K562 (cell line): ENCODE results near the gene CD300A. TPM values are rescaled to one million over a fixed set of nuclear protein-coding genes. Genes with fewer than 3 reads are reported as not detected.

Experiments
- ELF1 ChIP-seq: fragments of 200-800 bp; sonication (Bioruptor generic); IDR thresholded peaks from 2 replicates; pipeline ENCODE4 v1.6.1; 2016; ENCODE audit warnings: missing genetic modification characterization, missing compliant biosample characterization
- EP300 ChIP-seq: IDR thresholded peaks from 2 replicates; pipeline ENCODE4 v1.6.1; 2012; ENCODE audit warnings: low read length, improper control_type of control experiment
- GTF2B ChIP-seq: IDR thresholded peaks from 2 replicates; pipeline ENCODE4 v1.6.1; 2011; ENCODE audit not compliant: insufficient read length; ENCODE audit errors: extremely low read depth
- HMG20A ChIP-seq: fragments of 450-650 bp; formaldehyde crosslinking; conservative IDR thresholded peaks from 2 replicates; pipeline ENCODE4 v1.4.0; 2020; ENCODE audit warnings: mild to moderate bottlenecking, mixed read lengths
- IFI16 ChIP-seq: fragments of 250-450 bp; sonication (Bioruptor Pico); IDR thresholded peaks from 2 replicates; pipeline ENCODE4 v2.1.2; 2022; ENCODE audit warnings: mild to moderate bottlenecking, inconsistent platforms
- KHSRP ChIP-seq: fragments of 450-650 bp; IDR thresholded peaks from 2 replicates; pipeline ENCODE4 v1.6.1; 2017
- MNT ChIP-seq, 2 experiments: fragments of 450-650 bp; conservative IDR thresholded peaks; 2 replicates each; pipeline ENCODE4 v1.6.1; 2017; ENCODE audit warnings: mild to moderate bottlenecking in 2 of 2, moderate library complexity in 2 of 2
- NFIC ChIP-seq: fragments of 450-650 bp; IDR thresholded peaks from 2 replicates; pipeline ENCODE4 v1.6.1; 2017; ENCODE audit warnings: mild to moderate bottlenecking, inconsistent platforms
- NUFIP1 ChIP-seq: fragments of 450-650 bp; IDR thresholded peaks from 2 replicates; pipeline ENCODE4 v1.6.1; 2018; ENCODE audit not compliant: partially characterized antibody
- RERE ChIP-seq: sonication (generic); formaldehyde crosslinking; IDR thresholded peaks from 2 replicates; pipeline ENCODE4 v1.8.0; 2023; ENCODE audit warnings: missing genetic modification reagents, mild to moderate bottlenecking, borderline replicate concordance
- USF1 ChIP-seq: sonication (generic); formaldehyde crosslinking; IDR thresholded peaks from 2 replicates; pipeline ENCODE4 v1.9.0; 2022; ENCODE audit warnings: mild to moderate bottlenecking, missing genetic modification reagents
- VEZF1 ChIP-seq: fragments of 200-800 bp; sonication (Bioruptor generic); IDR thresholded peaks from 2 replicates; pipeline ENCODE4 v1.6.1; 2017; ENCODE audit warnings: missing genetic modification characterization, missing compliant biosample characterization
- ZNF263 ChIP-seq: sonication (generic); formaldehyde crosslinking; IDR thresholded peaks from 2 replicates; pipeline ENCODE4 v1.8.0; 2022; ENCODE audit warnings: mild to moderate bottlenecking, missing genetic modification reagents, borderline replicate concordance
- ZNF76 ChIP-seq: fragments of 250-450 bp; sonication (Bioruptor Pico); IDR thresholded peaks from 2 replicates; pipeline ENCODE4 v1.4.0; 2020; ENCODE audit warnings: mild to moderate bottlenecking, moderate library complexity, borderline replicate concordance
- polyA plus RNA-seq, 8 experiments: library from polyadenylated mRNA; depleted of rRNA in 4 of 8; stranded (reverse) in 5 of 8; unstranded in 3 of 8; fragments of >200 nt; fragmentation: Nextera tagmentation in 2 of 8; fragmentation: Illumina TruSeq in 1 of 8; extraction: Ambion mirVana in 2 of 8; extraction: Trizol in 1 of 8; gene quantifications; 2 replicates each; pipeline versions ENCODE4 v1.2.1 to v1.2.3, GENCODE V29; 2011 to 2014; ENCODE audit warnings: inconsistent platforms in 1 of 8, missing spikeins in 1 of 8
- total RNA-seq, 7 experiments: library from RNA; depleted of rRNA in 6 of 7; stranded (reverse); fragments of >200 nt in 6 of 7; fragmentation: Illumina TruSeq in 2 of 7; extraction: Trizol in 2 of 7; gene quantifications; 2 replicates each; pipeline versions ENCODE4 v1.2.1 to v1.2.3, GENCODE V29; 2011 to 2021; ENCODE audit warnings: low replicate concordance in 1 of 7

The CD300A gene
- total and polyA plus RNA-seq, 9 of the 15 experiments (the other 6 are each of a cell fraction or from before 2014, with no cell fraction given), result 0.21 to 1.7 (median 0.41) TPM; not detected in 1

- TF ChIP-seq HMG20A (CRISPR knock-in tag) (no peak), ELF1 (tag) (peak; percentile 62), GTF2B (no peak), EP300 (no peak), VEZF1 (no peak; the same call in 1 of the 2 replicates), RERE (CRISPR knock-in tag) (no peak), MNT (conservative IDR thresholded peaks at IDR 0.05) (no peak), NFIC (no peak), ZNF76 (CRISPR knock-in tag) (no peak), ZNF263 (0 out of 2 replicates have a peak, but pooled peaks have one; percentile 11), NUFIP1 (no peak), USF1 (CRISPR knock-in tag) (0 out of 2 replicates have a peak, but pooled peaks have one; percentile 21), KHSRP (no peak), IFI16 (CRISPR knock-in tag) (no peak)
Measured at GRCh38 chr17:74427048-74427762, 39.2 kb upstream of the CD300A start (continued).
